ENCODE results near the gene RDX.
"Not testable (repeated sequence)": the region's sequence is repeated elsewhere in the genome, so short reads cannot be mapped to it uniquely, and the experiment has no call there.

The RDX gene

GRCh38 chr11:110323786-110324185, 27.4 kb upstream of the RDX start:
- no peaks in the 10 kb centered on the region for H3K27me3 ChIP-seq (replicated peaks; ENCODE audit: control insufficient read depth, insufficient read depth, low read length)
- no peak overlapping the region for H3K9ac ChIP-seq (ENCODE audit: low read length)
- no peak overlapping the region for H3K4me3 ChIP-seq (ENCODE audit: low read length)
- no peaks in the 10 kb centered on the region for H3K4me1 ChIP-seq (ENCODE audit: control insufficient read depth, insufficient read depth, low read length)
- no peaks in the 10 kb centered on the region for H3K9me3 ChIP-seq (ENCODE audit: control insufficient read depth, low read length)
- no peaks in the 10 kb centered on the region for H3K36me3 ChIP-seq (ENCODE audit: control insufficient read depth, insufficient read depth, low read length, severe bottlenecking)
- no peak for DNase-seq (ENCODE audit: low read depth)

- H3K9ac ChIP-seq (ENCODE audit: low read length): no peak overlapping the region
- DNase-seq (ENCODE audit: low read depth): no peak
- H3K4me1 ChIP-seq (ENCODE audit: control insufficient read depth, insufficient read depth, low read length): no peaks in the 10 kb centered on the region
- H3K9me3 ChIP-seq (ENCODE audit: control insufficient read depth, low read length): no peaks in the 10 kb centered on the region
- no peaks in the 10 kb centered on the region for H3K27me3 ChIP-seq (replicated peaks; ENCODE audit: control insufficient read depth, insufficient read depth, low read length)
- no peak overlapping the region for H3K4me3 ChIP-seq (ENCODE audit: low read length)
- H3K36me3 ChIP-seq (ENCODE audit: control insufficient read depth, insufficient read depth, low read length, severe bottlenecking): no peaks in the 10 kb centered on the region
Observed at GRCh38 chr11:110319501-110319900, 23.1 kb upstream of the RDX start.

GRCh38 chr11:110318638-110319404, 22.4 kb upstream of the RDX start:
- no peak overlapping the region for H3K4me3 ChIP-seq (ENCODE audit: low read length)
- no peaks in the 10 kb centered on the region for H3K9me3 ChIP-seq (ENCODE audit: control insufficient read depth, low read length)
- no peak for DNase-seq (ENCODE audit: low read depth)
- H3K27me3 ChIP-seq (replicated peaks; ENCODE audit: control insufficient read depth, insufficient read depth, low read length): no peaks in the 10 kb centered on the region
- H3K9ac ChIP-seq (ENCODE audit: low read length): no peak overlapping the region
- no peaks in the 10 kb centered on the region for H3K4me1 ChIP-seq (ENCODE audit: control insufficient read depth, insufficient read depth, low read length)
- H3K36me3 ChIP-seq (ENCODE audit: control insufficient read depth, insufficient read depth, low read length, severe bottlenecking): no peaks in the 10 kb centered on the region

GRCh38 chr11:110317516-110317932, 21.1 kb upstream of the RDX start:
- DNase-seq (ENCODE audit: low read depth): no peak

GRCh38 chr11:110314366-110315095, 18.1 kb upstream of the RDX start:
- H3K36me3 ChIP-seq (ENCODE audit: control insufficient read depth, insufficient read depth, low read length, severe bottlenecking): no peaks in the 10 kb centered on the region

More at GRCh38 chr11:110317516-110317932, 21.1 kb upstream of the RDX start:
- Histone ChIP-seq H3K9ac (ENCODE audit: low read length) (no peak overlapping the region), H3K4me3 (ENCODE audit: low read length) (no peak overlapping the region), H3K27me3 (replicated peaks; ENCODE audit: control insufficient read depth, insufficient read depth, low read length) (no peaks in the 10 kb centered on the region), H3K9me3 (ENCODE audit: control insufficient read depth, low read length) (no peaks in the 10 kb centered on the region), H3K36me3 (ENCODE audit: control insufficient read depth, insufficient read depth, low read length, severe bottlenecking) (no peaks in the 10 kb centered on the region), H3K4me1 (ENCODE audit: control insufficient read depth, insufficient read depth, low read length) (peaks cover 2% of the 10 kb centered on the region)

GRCh38 chr11:110312670-110313069, 16.3 kb upstream of the RDX start:
- H3K4me3 ChIP-seq (ENCODE audit: low read length): no peak overlapping the region
- H3K4me1 ChIP-seq (ENCODE audit: control insufficient read depth, insufficient read depth, low read length): peaks cover 16% of the 10 kb centered on the region
- no peak overlapping the region for H3K9ac ChIP-seq (ENCODE audit: low read length)
- no peaks in the 10 kb centered on the region for H3K9me3 ChIP-seq (ENCODE audit: control insufficient read depth, low read length)
- no peaks in the 10 kb centered on the region for H3K36me3 ChIP-seq (ENCODE audit: control insufficient read depth, insufficient read depth, low read length, severe bottlenecking)
- H3K27me3 ChIP-seq (replicated peaks; ENCODE audit: control insufficient read depth, insufficient read depth, low read length): no peaks in the 10 kb centered on the region
- no peak for DNase-seq (ENCODE audit: low read depth)

More at GRCh38 chr11:110314366-110315095, 18.1 kb upstream of the RDX start:
- H3K27me3 ChIP-seq (replicated peaks; ENCODE audit: control insufficient read depth, insufficient read depth, low read length): no peaks in the 10 kb centered on the region
- H3K9ac ChIP-seq (ENCODE audit: low read length): no peak overlapping the region
- H3K4me1 ChIP-seq (ENCODE audit: control insufficient read depth, insufficient read depth, low read length): peaks cover 16% of the 10 kb centered on the region
- no peaks in the 10 kb centered on the region for H3K9me3 ChIP-seq (ENCODE audit: control insufficient read depth, low read length)
- H3K4me3 ChIP-seq (ENCODE audit: low read length): no peak overlapping the region
- DNase-seq (ENCODE audit: low read depth): no peak

GRCh38 chr11:110311783-110312579, 15.6 kb upstream of the RDX start:
- no peak overlapping the region for H3K9ac ChIP-seq (ENCODE audit: low read length)
- H3K9me3 ChIP-seq (ENCODE audit: control insufficient read depth, low read length): no peaks in the 10 kb centered on the region
- no peaks in the 10 kb centered on the region for H3K27me3 ChIP-seq (replicated peaks; ENCODE audit: control insufficient read depth, insufficient read depth, low read length)
- no peaks in the 10 kb centered on the region for H3K36me3 ChIP-seq (ENCODE audit: control insufficient read depth, insufficient read depth, low read length, severe bottlenecking)
- peaks cover 16% of the 10 kb centered on the region for H3K4me1 ChIP-seq (ENCODE audit: control insufficient read depth, insufficient read depth, low read length)
- no peak overlapping the region for H3K4me3 ChIP-seq (ENCODE audit: low read length)
- peak; percentile 70 for DNase-seq (ENCODE audit: low read depth)

GRCh38 chr11:110308071-110308470, 11.7 kb upstream of the RDX start:
- no peak overlapping the region for H3K9ac ChIP-seq (ENCODE audit: low read length)
- DNase-seq (ENCODE audit: low read depth): no peak
- H3K4me1 ChIP-seq (ENCODE audit: control insufficient read depth, insufficient read depth, low read length): peaks cover 16% of the 10 kb centered on the region
- H3K36me3 ChIP-seq (ENCODE audit: control insufficient read depth, insufficient read depth, low read length, severe bottlenecking): no peaks in the 10 kb centered on the region
- H3K9me3 ChIP-seq (ENCODE audit: control insufficient read depth, low read length): no peaks in the 10 kb centered on the region
- no peaks in the 10 kb centered on the region for H3K27me3 ChIP-seq (replicated peaks; ENCODE audit: control insufficient read depth, insufficient read depth, low read length)
- no peak overlapping the region for H3K4me3 ChIP-seq (ENCODE audit: low read length)

- not testable (repeated sequence) for H3K36me3 ChIP-seq (ENCODE audit: control insufficient read depth, insufficient read depth, low read length, severe bottlenecking); H3K4me1 ChIP-seq (ENCODE audit: control insufficient read depth, insufficient read depth, low read length); H3K9ac ChIP-seq (ENCODE audit: low read length); DNase-seq (ENCODE audit: low read depth); H3K27me3 ChIP-seq (replicated peaks; ENCODE audit: control insufficient read depth, insufficient read depth, low read length); H3K4me3 ChIP-seq (ENCODE audit: low read length); H3K9me3 ChIP-seq (ENCODE audit: control insufficient read depth, low read length)
Observed at GRCh38 chr11:110306019-110306388, 9.6 kb upstream of the RDX start.

- DNase-seq (ENCODE audit: low read depth): no peak
- no peaks in the 10 kb centered on the region for H3K9me3 ChIP-seq (ENCODE audit: control insufficient read depth, low read length)
- no peak overlapping the region for H3K9ac ChIP-seq (ENCODE audit: low read length)
- H3K27me3 ChIP-seq (replicated peaks; ENCODE audit: control insufficient read depth, insufficient read depth, low read length): no peaks in the 10 kb centered on the region
- H3K36me3 ChIP-seq (ENCODE audit: control insufficient read depth, insufficient read depth, low read length, severe bottlenecking): no peaks in the 10 kb centered on the region
- no peaks in the 10 kb centered on the region for H3K4me1 ChIP-seq (ENCODE audit: control insufficient read depth, insufficient read depth, low read length)
- H3K4me3 ChIP-seq (ENCODE audit: low read length): no peak overlapping the region
Observed at GRCh38 chr11:110305169-110306018, 9.0 kb upstream of the RDX start.

All from adipocyte (in vitro differentiated cells).